GM21423 (cell line): ENCODE results near the gene NDUFS3.

Experiments used
- ATAC-seq: cut with Tn5 transposase; IDR thresholded peaks from one replicate; pipeline ENCODE4 v1.9.1; 2021; ENCODE audit warnings: mild to moderate bottlenecking, moderate library complexity; ENCODE audit not compliant: unreplicated experiment

NDUFS3 gene

DNA sequence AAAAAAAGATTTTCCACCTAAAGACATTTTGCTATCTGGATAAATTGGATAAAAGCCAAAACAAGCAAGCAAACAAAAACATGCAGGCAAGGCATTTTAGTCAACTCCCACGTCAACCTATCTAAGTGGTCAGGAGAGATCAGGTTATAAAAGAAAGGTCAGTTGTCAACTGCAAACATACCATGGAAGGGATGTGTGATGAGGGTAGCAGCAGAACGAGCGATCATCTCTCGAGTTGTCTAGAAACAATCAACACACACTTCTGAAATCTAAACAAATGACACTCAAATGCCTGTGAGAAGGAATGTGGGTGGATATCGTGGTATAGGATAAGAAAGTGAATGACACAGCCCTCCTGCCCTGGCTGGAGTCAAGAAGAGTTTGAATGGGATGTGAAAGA lies 52.6 kb downstream of the NDUFS3 start:
- no peak for ATAC-seq
